HT-29 (cell line): Measurements from ENCODE around the gene PODNL1. TPM values are rescaled to one million over a fixed set of nuclear protein-coding genes. Genes with fewer than 3 reads are reported as not detected.
A peak's percentile ranks its signal among the peaks of the same experiment; 100 is the strongest.

Source experiments
- DNase-seq: peaks from one replicate; pipeline ENCODE4 v3.0.0-alpha.2; 2015; ENCODE audit warnings: low spot score
- total RNA-seq: library from RNA; depleted of rRNA; stranded (reverse); fragments of >200 nt; shearing (Covaris generic); gene quantifications from 2 replicates; pipeline ENCODE4 v1.2.3, GENCODE V29; 2014

Gene PODNL1
- total RNA-seq, 1 experiment from 2014 or later, result 1.1 TPM

GRCh38 chr19:13959141-13959961, 21.1 kb upstream of the PODNL1 start:
- no peak for DNase-seq

GRCh38 chr19:13958043-13958442, 19.8 kb upstream of the PODNL1 start:
- DNase-seq, result no peak

- DNase-seq, result no peak
Measured at GRCh38 chr19:13957051-13957450, 18.8 kb upstream of the PODNL1 start.

GRCh38 chr19:13956365-13956744, 18.1 kb upstream of the PODNL1 start:
- DNase-seq, result no peak

GRCh38 chr19:13955662-13956364, 17.6 kb upstream of the PODNL1 start:
- no peak for DNase-seq

GRCh38 chr19:13954185-13954584, 16.0 kb upstream of the PODNL1 start:
- no peak for DNase-seq

- peak; percentile 31 for DNase-seq
Measured at GRCh38 chr19:13952931-13953531, 14.8 kb upstream of the PODNL1 start.

GRCh38 chr19:13952154-13952930, 14.1 kb upstream of the PODNL1 start, which contains the start of gene DCAF15:
DCAF15 (plus strand) TSS chr19:13952509; CDS start chr19:13952513, 4 bp downstream.
- DNase-seq, result peak; percentile 95

- DNase-seq, result no peak
Measured at GRCh38 chr19:13951799-13952153, 13.6 kb upstream of the PODNL1 start.

GRCh38 chr19:13951043-13951442, 12.8 kb upstream of the PODNL1 start:
- no peak for DNase-seq

- no peak for DNase-seq
Measured at GRCh38 chr19:13946414-13946813, 8.2 kb upstream of the PODNL1 start.

- no peak for DNase-seq
Measured at GRCh38 chr19:13942023-13942684, 3.9 kb upstream of the PODNL1 start.

GRCh38 chr19:13937479-13938300, 527 bp downstream of the PODNL1 start:
- DNase-seq, result no peak

- DNase-seq, result no peak
Measured at GRCh38 chr19:13935765-13936510, 2.3 kb downstream of the PODNL1 start.

- no peak for DNase-seq
Measured at GRCh38 chr19:13934785-13935109, 3.5 kb downstream of the PODNL1 start.

- no peak for DNase-seq
Measured at GRCh38 chr19:13932911-13933393, 5.3 kb downstream of the PODNL1 start.

GRCh38 chr19:13932149-13932637, 6.0 kb downstream of the PODNL1 start:
- no peak for DNase-seq

GRCh38 chr19:13931391-13932148, 6.6 kb downstream of the PODNL1 start:
- no peak for DNase-seq

GRCh38 chr19:13930402-13930801, 7.8 kb downstream of the PODNL1 start:
- no peak for DNase-seq
